Umbilical cord (tissue), 2 donors: ENCODE measurements around the gene AMOTL1. TPM values are rescaled to one million over a fixed set of nuclear protein-coding genes. Genes with fewer than 3 reads are reported as not detected.

Source experiments
- DNase-seq: peaks from one replicate; pipeline ENCODE4 v3.0.0-alpha.2; 2015; ENCODE audit warnings: low spot score
- total RNA-seq: library from RNA; depleted of rRNA; stranded (reverse); fragments of >200 nt; gene quantifications from one replicate; pipeline ENCODE4 v1.2.3, GENCODE V29; 2014; ENCODE audit warnings: low replicate concordance; ENCODE audit not compliant: insufficient read depth

The AMOTL1 gene
- total RNA-seq, 1 donor from 2014 or later, result 53.0 TPM

DNA sequence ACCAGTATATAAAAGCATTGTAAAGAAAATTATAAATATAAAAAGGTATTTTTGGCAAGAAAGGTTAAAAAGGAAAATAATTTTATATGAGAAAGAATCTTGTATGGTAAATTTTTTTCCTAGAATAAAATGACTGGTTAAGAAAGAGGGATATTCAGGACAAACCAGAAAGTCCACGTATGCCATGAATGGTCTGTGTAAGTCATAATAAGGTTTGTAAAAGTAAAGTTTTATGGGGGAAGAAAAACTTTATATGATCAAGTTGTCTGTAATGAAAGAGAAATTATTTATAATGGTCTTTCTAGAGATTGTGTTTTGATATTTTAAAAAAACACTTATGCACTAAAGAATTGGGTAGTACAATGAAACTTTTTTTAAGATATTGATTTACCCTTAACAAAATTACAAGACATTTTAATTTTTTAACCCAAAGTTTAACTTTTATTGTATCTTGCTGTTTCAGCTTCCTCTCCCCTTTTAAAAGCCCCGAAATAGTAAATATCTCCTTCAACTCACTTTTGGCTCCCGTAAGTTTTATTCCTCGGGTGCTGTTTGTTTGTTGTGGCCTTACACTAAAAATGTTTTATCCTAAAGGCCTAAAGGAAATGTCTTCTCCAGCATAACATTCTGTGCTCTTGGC lies 47.7 kb downstream of the AMOTL1 start:
- no peak for DNase-seq

DNA sequence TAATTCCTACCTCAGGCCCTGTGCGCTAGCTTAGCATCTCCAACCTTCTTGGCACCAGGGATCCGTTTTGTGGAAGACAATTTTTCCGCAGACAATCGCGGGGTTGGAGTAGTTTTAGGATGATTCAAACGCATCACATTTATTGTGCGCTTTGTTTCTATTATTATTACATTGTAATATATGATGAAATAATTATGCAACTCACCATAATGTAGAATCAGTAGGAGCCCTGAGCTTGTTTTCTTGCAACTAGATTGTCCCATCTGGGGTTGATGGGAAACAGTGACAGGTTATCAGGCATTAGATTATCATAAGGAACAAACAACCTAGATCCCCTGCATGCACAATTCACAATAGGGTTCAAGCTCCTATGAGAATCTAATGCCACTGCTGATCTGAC lies 52.3 kb downstream of the AMOTL1 start:
- no peak for DNase-seq

DNA sequence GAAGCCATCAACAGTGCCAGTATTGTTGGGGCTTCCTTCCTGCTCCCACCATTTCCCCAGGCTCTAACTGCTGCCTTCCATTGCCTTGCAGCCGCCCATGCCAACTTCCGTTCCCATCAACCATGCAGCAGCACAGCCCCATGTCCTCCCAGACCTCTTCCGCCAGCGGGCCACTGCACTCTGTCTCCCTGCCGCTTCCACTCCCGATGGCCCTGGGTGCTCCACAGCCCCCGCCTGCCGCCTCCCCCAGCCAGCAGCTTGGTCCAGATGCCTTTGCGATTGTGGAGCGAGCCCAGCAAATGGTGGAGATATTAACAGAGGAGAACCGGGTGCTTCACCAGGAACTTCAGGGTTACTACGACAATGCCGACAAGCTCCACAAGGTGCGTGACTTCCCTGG lies 53.3 kb downstream of the AMOTL1 start:
- DNase-seq, result no peak

DNA sequence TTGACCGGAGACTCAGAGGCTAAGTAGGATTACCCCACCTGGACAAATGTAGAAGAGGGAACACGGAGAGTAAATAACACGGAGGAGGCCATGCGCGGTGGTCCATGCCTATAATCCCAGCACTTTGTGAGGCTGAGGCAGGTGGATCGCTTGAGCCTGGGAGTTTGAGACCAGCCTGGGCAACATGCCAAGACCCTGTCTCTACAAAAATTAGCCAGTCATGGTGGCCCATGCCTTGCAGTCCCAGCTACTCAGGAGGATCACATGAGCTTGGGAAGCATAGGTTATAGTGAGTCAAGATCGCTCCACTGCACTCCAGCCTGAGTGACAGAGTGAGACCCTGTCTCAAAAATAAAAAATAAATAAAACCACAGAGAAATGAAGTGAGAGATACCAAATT lies 53.9 kb downstream of the AMOTL1 start:
- no peak for DNase-seq

DNA sequence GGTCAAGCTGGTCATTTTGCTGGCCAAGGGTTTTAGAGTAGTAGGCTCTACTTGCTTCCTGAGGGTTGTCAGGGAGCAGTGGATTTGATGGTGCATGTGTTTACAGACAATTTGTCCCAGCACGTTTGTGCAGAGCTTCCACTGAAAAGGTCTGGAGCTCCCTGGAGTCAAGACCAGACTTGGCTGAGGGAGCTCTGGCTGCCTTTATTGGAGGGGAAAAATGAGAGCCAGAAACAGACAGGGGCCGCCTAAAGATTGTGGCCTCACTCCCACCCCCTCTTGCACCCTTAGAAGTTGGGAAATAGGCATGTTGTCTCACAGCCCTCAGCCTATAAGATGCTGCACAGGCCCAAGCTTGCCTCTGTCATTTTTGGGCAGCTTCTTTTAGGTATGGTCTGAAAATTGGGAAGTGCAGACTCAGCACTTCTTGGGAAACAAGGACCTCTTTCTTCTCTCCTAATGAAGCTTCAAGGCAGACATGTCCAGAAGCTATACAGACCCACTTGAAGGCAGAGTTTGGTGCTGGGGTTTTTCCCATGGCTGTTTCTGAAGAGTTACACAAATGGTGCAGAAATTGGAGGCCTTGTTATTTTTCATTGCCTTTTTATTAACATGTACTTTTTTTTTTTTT lies 55.1 kb downstream of the AMOTL1 start:
- no peak for DNase-seq

DNA sequence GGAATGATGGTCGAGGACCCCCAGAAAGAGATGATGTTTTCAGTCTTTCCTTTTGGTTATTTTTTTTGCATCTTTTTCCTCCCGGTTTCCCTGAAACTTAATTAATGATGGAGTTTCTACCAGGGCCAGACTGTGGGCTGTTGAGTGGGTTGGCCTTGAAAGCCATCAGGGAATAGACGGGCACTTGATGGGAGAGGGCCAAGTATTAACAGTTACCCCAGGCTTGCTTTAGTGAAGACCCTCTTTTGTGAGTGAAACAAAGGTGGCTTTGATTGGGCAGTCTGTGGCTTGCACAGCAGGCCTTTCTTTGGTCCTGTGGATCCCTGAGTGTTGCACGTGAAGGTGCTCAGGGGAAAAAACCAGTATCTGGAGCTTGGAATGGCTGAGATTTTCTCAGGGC lies 56.9 kb downstream of the AMOTL1 start:
- no peak for DNase-seq

DNA sequence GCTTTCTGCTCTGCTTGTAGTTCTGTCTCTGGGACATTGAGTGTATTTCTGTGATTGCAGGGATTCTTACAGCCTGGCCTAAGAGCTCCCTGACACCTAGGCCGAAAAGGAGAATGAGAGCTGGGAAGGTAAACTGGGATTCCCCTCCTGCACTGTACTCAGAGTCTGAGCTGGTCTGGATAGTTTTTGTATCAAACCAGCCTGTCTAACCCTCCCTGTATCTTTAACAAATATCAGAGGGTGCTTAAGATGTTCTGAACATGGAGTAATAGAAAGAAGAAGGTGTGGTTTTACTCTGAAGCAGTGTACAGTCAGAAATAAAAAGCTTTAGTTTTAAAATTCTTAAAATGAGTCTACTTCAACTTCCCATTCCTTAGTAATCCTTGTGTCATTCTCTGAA lies 57.3 kb downstream of the AMOTL1 start:
- DNase-seq, result no peak

DNA sequence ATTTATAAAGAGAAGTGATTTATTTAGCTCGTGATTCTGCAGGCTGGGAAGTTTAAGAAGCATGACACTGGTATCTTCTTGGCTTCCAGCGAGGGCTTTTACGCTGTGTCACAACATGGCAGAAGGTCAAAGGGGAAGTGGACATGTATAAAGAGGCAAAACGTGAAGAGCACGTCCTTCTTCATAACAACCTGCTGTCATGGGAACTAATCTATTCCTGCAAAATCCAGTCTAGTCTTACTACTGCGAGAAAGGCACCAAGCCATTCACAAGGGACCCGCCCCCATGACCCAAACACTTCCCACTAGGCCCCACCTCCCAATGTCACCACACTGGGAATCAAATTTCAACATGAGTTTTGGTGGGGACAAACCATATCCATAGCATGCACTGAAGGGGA lies 58.3 kb downstream of the AMOTL1 start:
- DNase-seq, result no peak

DNA sequence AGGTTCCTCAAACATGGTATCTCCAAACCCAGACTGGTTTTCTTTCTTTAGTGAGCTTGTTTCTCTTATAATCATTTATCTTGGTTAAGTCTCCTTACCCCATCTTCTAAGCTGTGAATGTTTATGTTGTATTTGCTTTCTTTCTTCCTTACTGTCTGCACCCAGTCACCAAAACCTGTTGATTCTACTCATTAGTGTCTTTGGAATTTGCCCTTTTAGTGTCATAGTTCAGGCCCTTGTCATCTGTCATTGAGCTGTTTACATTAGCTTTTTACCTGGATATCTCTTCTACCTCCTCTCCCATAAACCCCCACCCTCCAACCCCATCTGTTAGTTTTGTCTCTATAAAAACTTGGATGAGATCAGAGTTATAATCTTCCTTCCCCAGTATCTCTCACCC lies 59.9 kb downstream of the AMOTL1 start:
- DNase-seq, result no peak

DNA sequence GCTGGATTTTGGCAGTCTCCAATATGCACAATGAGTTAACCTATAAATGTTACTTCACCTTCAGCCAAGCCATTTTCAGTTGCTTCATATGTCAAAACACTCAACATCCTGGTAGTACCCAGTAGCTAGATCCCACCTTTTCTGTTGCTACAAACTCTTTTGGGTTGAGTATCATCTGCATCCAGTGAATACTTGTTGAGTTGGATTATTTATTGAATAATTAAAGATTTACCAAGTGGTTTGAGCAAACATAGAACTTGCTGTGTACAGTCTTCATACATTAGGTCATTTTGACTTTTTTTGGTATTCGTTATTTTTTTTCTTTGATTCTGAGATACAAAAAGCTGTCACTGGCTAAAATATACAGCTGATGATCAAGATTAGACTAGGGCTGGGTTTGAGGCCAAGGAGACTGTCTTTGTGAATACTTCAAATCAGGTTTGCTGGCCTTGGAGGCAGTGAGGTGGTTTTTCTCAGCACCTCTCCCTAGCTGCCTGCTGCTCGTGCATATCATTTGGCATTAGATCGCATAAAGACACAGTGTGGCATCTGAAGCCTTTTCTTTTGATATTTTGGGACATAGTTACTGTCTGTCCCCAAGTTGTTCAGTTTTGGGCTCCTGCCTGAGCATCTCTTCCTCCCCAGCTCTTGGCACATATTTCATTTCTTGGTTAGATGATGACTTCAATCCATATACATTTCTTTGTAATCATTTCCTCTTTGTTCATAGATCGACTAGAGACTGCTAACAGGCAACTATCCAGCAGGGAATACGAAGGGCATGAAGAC lies 62.8 kb downstream of the AMOTL1 start:
- no peak for DNase-seq

DNA sequence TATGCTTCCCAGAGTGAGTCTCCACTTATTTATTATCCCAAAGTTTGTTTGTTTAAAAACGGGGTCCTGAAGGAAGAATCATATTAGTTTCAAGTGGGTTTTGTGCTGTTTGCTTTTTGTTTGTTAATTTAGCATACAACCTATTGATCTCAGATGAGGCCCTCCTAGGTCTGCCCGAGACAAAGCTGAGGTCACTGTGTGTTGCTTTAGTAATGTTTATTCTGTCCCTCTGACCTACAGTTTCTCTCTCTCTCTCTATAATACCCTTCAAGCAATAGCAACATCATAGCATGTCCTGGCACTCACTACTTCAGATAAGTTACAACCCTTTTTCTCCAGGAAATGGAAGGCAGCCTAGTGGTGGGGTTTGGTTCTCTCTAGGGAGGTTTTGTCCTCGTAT lies 63.4 kb downstream of the AMOTL1 start:
- DNase-seq, result no peak

DNA sequence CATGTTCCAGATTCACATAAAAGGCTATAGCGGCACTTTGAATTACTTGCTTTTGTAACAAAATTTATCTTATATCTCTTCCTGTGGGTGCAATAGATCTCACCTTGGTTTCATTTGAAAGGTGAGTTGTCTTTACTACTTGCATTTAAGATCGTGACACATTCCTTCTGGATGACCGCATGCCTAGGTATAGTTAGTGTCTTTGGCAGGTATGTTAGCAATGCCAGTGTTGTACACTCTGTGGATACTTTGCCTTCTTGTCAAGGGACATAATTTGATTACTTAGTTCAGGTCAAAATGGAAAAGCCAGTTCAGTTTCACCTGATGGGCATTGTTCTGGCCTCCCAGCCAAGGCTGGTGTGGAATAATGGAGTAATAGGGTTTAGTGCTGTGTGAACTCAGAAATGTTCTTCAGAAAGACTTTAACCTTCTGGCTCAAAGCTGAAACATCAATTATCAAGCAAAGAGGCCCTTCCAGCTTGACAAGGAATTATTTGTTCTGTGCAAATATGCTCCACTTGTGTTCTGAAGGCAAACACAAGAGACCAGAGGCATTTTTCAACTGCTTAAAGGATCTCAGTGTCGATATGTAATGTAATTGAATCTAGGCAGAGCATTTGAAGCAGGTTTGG lies 64.6 kb downstream of the AMOTL1 start:
- DNase-seq, result no peak

DNA sequence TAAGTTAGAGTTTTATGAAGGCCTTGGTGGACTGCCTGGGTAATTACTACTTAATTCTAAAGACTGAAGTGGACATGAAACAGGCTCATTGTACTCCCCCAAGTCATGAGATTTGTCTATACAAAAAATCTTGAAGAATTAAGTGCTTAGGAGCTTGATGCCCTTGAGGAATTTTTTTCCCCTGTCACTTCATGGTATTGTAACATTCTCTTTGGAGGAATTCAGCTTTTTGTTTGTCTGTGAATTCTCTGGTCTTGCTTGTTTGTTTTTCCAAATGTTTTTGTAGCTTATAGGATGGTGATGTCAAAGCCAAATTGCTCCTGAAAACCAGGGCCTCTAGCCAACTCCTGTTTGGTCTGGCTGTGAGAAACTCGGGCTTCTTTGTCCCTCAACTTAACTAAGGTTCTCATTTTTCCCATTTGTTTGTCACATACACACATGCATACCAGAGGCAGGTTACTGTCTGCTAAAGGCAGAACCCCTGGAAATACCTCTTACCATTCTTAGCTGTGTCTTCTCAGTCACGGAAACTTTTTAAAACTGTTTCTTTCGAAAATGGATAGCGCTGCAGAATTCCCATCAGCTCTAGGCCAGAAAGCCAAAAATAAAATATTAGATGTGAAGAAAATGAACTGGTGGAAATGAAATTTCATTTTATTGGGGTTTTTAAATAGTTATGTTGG lies 66.9 kb downstream of the AMOTL1 start:
- DNase-seq, result peak; percentile 67

DNA sequence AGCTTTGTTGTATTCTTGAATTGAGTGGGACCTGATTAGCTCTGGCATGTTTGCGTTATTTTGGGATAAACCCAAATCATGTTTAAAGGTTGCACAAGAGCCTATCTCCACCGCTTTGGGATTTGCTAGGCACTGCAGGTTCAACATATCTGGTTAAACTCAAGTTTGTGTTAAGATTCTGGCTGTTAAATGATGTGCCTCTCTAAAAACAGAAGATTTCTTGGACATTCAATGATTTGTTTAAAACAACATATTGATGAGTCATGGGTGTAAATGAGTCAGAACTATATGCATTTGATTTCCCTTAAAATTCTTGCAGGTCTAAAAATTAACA lies 67.4 kb downstream of the AMOTL1 start:
- DNase-seq, result peak; percentile 52

DNA sequence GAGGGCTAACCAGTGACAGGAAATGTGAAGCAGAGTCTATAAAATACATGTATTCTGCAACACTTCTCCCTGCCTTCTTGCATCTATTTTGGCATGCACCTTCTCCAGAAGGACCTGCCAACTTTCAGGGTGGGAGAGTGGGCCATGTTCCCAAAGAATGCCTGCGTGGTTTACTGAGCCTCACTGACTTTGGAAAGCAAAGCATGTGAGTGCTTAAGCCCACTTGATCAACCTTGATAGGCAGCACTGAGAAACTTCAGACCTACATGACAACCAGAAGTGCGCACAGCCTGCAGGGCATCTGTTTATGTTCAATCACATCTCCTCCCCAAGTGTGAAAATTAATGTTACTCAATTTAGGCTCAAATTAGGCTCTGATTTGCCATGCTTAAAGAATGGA lies 69.2 kb downstream of the AMOTL1 start:
- DNase-seq, result peak; percentile 72

DNA sequence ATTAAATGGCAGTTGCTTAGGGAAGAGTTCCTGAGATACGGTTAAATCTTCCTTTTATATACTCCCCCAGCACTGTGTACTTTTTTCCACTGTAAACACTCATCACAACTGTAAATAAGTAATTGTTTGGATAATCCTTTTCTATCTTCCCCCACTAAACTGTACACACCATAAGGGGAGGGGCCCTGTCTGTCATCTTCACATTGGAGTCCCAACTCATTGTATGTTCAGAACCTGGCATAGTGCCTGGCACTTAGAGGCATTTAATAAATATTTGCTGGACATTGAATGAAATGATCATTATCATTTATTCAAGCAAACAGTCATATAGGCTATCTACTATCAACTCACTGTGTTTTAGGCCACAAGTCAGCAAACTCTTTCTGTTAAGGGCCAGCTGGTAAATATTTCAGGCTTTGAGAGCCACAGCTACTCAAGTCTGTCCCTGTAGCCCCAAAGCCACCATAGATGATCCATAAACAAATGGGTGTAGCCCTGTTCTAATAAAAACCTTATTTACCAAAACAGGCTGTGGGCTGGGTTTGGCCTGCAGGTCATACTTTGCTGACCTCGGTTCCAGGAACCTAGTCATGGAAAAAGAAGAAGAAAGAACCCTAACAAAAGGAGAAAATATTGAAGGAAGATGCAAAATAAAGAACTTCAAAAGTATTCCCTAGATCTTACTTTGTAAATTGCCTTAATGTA lies 70.0 kb downstream of the AMOTL1 start:
- no peak for DNase-seq

DNA sequence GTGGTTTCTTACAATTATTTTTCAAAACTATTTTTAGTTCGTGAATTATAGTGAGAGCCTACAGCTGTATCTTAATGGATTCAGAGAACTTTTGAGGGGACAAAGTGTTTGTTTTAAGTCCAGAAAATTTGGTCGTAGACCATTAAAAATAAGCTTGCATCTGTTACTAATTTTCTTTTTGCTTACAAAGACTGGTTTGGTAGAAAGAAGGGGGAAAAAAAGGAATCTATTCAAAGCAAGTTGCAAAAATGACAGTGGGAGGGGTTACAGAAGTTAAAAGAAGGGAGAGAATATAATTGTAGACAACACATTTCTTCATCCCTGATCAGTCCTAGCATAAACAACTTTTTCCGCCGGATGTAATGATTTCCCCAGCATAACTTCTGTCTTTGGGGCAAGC lies 72.1 kb downstream of the AMOTL1 start:
- no peak for DNase-seq

DNA sequence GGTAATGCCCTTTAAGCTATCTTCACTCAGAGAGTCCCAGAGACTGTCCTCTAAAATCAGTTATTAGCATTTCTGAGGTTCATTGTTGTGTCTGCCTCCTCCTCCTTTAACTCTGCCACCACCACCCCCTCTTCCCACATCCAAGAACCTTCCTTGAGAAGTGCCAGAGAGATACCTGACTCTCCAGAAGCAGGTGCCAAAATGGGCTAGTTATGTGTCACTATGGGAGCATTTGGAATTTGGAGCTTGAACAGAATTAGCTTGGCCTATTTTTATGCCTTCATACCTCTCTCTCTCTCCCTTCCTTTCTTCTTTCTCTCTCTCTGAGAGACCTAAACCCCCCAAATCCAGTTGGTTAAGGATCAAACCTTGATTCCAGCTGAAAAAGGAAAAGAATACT lies 75.9 kb downstream of the AMOTL1 start:
- no peak for DNase-seq

DNA sequence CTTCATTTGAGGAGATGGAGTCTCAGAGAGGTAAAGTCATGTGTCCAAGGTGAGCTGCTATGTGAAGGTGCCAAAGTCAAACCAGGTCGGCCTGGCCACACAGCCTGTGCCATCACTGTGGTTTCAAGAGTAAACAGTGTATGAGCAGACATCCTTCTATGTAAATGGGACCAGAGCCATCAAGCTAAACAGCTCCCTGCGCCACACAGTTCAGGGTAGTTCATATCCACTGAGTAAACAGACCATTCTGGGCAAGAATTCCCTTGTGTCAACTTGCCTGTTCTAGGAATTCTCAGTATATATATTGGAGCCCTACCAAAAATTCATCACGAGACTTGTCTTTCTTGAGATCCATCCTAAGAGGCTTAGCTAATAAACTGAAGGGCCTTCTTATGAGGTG lies 77.5 kb downstream of the AMOTL1 start:
- no peak for DNase-seq

DNA sequence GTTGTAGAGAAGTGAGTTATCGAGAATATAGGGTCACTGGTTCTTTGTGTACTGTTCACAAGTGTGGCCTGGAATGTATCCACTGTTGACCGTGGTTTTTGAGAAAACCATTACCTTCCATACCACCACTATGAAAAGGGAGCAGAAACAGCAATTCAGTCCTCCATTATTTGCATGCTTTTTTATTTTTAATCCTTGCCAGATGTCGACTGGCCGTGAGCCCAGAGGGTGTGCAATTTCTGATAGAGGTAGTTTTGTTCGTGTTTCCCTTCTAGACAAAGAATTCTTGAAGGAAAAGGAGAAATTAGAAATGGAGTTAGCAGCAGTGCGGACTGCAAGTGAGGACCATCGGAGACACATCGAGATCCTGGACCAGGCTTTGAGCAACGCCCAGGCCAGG lies 81.7 kb downstream of the AMOTL1 start:
- no peak for DNase-seq

DNA sequence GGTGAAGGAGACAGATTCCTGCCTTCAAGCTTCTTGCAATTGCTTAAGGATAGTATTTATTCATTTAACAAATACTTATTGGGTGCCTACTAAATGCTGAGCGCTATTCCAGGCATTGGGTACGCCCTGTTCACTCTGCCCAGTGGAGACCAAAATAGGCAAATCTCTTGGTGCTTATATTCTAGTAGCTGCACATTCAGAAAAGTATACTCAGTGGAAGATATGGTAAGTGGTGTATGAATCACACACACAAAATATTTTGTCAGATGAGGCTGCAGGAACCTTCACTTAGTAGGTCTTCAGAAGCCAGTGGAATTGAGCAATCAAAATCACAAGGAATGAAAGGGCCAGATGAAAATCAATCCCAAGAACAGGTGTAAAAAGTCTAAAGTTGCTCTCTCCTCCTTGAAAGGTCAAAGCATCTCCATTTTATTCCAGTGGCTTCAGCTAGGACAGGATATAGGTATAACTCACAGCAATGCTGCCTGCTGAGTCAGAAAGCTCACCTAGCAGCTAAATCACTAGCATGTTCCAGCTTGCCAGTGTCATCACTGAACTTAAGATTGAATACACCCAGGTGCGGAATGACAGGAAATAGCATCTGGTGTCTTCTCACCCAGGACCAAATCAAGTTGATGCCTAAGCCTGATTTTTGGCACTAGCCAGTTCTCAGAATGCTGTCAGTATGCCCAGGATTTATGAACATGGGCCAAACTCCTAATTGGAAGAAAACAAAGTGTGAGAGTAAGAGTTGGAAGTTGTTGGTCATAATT lies 83.9 kb downstream of the AMOTL1 start:
- peak; percentile 57 for DNase-seq
